Occipital lobe (tissue), 2 donors: Measurements from ENCODE around the gene PPM1F. TPM values are rescaled to one million over a fixed set of nuclear protein-coding genes. Genes with fewer than 3 reads are reported as not detected.

ENCODE experiments used
- DNase-seq: peaks from one replicate; lab custom pipeline; 2025; lab: John Stamatoyannopoulos, UW
- total RNA-seq: library from RNA; depleted of rRNA; stranded (reverse); fragments of >200 nt; gene quantifications from one replicate; pipeline ENCODE4 v1.2.3, GENCODE V29; 2014

The PPM1F gene
- total RNA-seq, 1 donor from 2014 or later, result 22.6 TPM

DNA sequence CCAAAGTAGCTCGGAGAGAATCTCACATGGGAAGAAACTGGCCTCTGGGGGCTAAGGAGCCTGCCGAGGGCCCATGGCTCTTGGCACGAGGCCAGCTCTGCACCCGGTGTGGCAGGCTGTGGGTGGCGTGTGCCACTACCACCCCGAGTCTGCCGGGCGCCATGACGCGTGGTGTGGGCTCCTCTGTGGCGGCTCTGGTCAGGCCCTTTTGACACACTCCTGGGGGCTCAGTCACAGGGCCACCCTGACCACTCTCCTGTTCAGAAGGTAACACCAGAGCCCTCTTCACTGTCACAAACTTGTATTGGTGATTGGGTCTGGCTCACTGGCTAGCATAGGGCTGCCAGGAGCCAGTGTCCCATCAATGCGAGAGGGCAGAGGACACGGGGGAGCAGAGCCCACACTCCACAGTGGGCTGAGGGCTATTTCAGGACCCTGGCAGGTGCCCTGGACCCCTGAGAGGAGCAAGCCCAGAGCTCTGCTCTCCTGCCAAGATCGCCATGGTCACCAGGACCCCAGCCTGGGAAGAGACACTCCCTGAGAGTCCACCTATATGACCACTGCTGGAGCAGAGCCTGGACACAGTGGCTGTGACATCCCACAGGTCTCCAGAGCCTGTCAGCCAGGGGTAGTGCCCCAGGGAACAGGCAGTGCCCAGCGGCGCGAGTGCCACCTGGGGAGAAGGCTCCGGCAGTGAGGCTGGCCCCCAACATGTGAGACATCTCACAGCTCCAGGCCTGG is 8.6 kb upstream of the PPM1F start:
- DNase-seq, result no peak

DNA sequence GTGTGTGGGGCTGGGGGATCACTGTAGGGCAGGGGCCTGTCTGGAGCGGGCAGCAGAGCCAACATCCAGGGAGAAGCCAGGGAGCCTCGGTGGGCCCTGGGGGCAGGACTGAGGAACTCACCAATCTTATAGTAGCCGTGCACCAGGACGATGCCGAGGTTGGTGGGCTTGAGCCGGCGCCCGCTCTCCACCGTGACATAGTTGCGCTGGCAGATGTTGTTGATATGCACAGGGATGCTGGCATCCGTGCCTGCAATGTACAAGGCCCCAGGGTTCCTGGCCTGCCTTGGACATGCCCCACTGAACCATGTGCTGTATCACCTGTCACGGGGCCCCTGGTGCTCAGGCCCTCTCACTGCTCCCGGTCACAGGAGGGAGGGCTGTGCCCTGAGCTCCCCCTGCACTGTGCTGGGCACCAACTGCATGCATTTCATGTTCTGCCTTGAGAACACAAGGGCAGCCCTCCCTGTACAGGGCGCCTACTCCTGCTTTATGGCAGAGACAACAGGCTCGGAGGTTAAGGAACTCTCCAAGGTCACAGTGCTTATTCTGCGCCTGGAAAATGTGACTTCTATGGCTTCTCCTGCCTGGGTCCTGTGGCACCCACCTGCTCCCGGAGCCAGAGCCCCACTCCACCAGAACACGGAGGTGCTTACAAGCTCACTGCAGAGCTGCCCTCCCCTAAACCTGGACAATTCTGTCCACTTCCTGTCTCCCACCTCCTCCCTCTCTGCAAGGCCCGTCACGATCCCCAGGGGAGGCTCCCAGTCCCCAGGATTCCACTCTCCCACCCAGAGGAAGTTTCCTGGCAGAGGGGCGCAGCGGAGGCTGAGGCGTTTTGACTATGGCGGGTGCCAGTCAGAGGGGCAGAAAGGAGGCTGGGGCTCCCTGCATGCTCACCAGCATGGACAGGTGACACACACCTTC is 7.8 kb upstream of the PPM1F start:
- no peak for DNase-seq

DNA sequence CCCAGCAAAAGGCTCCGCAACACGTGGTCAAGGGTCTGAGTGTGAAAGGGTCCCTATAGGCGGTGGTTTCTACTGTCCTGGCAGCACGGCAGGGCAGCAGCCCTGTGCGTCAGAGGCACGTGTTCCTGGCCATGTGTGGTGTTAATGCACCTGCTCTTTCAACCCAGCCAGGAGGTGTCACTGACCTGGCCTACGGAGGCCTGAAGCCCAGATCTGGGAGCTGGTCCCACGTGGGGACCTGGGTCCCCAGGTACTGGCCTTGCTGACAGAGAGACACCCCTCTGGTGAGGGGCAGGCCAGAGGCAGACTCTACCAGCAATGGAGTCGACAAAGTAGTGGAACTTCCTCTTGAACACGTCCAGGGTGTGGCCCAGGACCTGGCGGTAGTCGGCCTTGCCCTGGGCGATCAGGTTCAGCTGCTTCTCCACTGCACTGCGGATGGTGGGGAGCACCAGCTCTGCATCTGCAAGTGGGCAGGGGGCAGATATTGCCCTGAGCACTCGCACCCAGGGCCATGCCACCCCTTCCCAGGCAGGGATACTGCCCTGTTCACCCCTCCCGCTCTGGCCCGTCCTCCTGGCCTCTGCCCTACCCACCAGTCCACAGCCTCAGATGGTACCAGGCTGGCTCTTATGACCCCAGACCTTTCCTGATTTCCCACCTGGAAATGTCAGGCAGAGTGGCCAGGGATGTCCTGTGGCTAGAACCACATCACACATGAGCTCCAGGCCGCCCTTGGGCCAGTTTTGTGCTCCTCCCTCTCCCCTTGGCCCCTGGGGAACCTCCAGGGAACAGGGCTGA is 6.8 kb upstream of the PPM1F start:
- DNase-seq, result no peak

DNA sequence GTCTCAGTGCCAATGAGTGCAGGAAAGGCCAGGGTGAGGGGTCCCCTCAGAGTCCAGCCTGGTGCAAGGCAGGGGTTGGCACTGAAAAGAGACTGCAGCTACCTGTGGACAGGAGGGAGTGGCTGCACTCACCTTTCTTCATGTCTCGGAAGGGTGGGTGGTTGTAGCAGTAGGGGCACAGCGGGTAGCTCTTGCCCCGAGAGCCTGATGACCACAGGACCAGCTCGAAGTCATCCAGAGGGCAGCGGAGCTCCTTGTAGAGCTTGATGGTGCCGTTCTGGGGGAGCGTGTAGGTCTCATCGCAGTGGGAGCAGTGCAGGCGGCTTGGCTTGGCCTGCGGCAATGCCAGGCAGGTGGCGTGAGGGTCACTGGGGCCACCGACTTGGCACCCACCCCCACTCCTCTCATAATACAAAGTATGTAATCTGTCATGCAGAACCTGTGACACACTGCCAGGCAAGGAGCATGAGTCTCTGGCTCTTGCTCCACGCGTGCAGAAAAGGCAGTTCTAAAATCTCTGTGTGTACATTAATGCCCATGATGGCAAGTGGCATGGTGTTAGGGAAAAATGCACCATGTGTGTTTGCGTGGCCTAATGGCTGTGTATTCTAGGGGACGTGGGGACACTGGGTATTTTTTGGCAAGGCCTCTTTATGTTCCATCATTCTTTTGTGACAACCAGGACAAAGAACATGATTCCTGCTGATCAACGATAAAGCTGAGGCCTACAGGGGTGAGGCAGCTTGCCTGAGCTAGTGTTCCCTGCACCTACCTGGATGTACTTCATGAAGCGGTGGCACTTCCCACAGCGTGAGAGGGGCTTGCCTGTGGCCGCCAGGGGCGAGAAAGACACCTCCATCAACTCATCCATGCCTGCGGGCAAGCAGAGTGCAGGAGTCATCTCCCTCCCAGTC is 6.0 kb upstream of the PPM1F start:
- DNase-seq, result no peak

DNA sequence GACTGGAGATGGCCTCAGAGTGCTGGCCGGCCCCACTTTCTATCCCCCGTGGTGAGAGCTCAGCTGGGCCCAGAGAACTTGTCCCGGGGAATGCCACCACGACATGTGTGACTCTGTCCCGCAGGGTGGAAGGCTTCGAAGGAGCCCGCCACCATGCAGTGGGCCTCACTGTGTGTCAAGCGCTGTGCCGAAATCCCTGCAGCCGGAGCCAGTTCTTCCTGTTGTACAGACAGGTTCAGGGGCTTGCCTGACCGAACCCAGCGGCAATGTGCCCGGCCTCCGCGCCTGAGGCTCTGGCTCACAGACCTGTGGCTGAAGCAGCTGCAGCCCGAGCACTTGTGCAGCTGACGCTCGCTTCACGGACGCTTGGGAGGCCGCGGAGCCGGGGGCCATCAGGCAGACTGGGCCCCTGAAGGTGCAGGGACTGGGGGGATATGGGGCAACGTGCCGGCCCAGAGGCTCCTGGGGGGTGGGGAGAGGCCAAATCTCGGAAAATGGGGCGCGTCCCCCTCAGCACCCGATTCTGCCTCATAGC is 650 bp downstream of the PPM1F start:
- peak; percentile 27 for DNase-seq

DNA sequence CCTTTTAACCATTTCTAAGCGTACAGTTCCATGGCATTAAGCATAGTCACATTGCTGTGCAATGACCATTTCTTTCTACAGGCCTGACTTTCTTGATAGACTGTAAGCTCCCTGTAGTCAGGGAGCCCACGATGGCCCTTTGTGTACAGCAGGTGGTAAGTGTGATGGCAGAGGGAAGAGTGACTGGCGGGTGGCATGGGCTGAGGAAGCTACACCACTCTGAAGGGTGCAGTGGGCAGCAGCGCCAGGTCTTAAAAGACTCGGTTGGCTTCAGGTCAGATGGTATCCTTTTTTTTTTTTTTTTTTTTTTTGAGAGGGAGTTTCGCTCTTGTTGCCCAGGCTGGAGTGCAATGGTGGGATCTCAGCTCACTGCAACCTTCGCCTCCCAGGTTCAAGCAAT is 1.6 kb downstream of the PPM1F start:
- no peak for DNase-seq

DNA sequence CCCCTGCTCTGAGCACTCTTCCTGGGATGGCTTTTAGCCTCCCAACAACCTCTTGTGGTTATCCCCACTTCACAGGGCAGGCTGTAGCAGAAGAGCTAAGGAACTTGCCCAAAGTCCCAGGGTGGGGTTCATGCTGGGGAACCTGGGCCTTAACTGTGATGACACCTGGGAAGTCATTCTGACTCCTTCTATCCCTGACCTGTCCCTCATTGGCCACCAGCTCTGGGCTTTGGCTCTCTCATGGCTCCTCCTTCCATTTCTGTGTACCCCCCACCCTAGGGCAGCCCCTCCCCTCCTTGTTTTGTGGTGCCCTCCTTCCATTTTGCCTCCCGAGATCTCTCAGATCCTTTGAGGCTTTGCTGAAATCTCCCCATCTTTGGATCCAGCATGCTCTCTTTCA is 2.7 kb downstream of the PPM1F start:
- DNase-seq, result no peak

DNA sequence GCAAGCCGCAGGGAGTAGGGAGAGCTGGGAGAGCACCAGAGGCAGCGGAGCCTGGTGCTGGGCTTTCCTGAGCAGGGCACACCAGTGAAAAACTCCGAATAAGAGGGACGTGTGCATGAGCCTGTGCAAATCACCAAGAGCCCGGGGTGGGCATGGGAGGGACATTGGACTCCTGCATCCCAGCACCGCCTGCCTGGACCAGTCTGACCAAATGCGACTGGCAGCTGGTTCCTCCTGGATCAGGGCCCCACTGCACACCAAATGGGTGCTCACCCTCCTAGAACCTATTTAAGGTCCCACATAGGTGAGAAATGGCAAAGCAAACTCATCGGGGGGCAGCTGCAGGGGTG is 3.1 kb downstream of the PPM1F start:
- no peak for DNase-seq

DNA sequence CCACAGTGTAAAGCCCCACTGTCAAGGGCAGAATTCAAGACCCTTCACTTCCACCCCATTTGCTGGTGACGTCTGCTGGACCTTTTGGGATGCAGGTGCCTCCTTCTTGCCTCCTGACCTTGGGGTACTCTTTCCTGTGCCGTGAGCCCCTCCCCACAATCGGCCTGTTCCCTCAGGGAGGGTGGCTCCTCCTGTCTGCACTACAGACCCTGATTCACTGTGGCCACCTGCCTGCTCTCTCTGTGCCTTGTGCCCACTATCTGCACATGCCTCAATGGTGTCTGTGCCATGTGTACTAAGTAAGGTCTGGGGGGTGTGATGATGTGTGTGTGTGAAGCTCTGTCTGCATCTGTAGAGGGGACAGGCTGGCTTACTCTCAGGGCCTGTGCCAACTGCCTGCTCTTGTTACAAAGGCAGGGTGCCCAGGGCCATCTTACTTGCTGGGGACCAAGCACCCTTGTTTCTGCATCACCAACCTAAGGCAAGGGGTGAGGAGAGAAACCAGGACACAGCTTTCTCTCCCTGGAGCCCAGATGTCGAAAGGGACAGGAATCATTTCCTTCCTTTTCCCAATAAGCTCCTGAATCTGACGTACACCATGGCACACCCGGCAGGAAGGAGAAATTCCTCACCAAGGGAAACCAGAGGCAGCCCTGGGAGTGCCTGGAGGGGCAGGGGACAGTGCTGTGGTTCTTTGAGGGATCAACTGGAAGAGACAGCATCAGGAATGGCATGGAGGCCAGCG is 3.7 kb downstream of the PPM1F start:
- DNase-seq, result no peak

DNA sequence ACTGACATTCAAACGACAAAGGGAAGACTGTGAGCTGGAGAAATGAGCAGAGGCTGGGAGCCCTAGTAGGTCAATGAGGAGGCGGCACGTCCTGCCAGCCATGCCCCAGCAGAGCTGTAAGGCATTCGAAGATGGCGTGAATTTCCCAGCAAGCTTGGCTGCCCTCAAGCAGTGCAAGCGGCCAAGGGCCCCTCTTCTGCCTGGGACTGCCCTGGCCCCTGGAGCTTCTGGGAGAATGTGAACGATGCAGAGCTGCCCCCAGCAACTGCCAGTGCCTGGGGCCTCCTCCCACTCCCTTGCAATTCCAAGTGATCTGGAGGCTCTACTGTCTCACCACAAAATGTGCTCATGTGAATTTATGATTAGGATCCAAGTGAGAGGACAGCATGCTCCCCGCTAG is 4.3 kb downstream of the PPM1F start:
- DNase-seq, result no peak

DNA sequence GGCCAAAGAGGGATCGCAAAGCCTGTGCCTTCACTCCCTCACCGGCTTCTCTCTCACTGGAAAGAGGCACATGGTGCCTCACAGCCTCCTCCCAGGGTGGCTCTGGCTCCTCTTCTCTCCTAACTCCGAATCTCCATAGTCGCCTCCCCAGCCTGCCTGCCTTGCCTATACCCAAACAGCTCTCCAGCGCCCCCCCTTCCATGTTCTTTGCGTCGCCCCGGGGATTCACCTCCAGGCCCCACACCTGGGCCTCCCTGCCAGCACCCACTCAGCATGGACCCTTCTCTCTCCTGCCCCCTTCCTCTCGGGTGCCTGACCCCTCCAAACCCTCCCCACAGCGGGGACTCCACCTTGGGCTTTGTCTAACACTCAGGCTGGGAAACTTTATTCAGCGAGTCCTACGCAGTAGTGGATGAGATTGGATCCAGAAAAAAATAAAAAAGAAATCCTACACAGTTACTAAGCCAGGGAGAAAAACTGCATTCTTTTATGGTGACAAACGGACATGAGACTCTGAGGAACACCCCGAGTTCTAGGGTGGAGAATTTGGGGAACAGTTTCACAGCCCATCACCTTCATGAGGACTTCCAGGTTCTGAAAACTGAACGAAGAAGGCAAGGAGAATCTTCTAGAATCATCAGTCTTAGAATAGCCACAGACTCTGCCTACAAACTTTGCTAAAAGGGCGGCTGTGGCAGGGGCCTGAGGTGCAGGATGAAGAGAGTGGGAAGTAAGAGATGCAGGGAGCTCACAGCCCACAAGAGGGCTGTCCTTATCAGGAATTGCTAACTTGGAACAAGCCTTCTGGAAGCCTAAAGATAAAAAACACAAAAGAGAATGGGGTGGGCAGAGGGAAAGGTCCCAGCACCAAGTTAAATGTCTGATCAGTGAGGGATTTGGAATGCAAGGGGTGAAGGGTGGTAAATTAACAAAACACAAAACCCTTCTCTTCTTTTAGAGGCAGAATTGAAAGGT is 5.3 kb downstream of the PPM1F start:
- DNase-seq, result no peak

DNA sequence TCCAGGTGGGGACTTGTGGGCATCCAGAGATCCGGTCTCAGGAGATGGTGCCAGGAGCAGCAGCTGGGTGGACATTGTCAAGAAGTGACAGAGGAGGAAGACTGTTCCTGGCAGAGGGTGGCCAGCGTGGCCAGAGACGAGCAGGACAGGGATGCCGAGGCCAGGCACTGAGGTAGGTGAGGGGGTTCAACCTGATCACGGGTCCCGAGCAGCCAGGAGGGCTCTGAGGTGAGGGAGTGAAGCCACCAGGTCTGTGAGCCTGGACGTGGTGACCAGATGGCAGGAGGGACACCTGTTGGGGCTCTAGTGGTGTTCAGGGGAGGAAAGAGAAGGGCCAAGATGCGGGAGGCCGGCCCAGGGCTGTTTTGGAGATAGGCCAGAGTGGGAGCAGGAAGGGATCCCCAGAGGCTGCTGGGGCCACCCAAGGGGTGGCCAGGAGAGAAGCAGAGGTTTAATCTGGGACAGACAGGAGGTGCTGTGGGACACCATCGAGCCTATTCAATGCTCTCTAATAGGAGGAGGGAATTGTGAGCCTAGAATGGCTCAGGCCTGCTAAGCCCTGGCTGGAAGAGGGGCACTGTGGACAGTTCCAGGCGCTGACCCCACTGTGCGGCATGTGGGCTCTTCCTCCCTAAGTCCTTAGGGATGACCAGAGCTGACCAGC is 6.3 kb downstream of the PPM1F start:
- no peak for DNase-seq

DNA sequence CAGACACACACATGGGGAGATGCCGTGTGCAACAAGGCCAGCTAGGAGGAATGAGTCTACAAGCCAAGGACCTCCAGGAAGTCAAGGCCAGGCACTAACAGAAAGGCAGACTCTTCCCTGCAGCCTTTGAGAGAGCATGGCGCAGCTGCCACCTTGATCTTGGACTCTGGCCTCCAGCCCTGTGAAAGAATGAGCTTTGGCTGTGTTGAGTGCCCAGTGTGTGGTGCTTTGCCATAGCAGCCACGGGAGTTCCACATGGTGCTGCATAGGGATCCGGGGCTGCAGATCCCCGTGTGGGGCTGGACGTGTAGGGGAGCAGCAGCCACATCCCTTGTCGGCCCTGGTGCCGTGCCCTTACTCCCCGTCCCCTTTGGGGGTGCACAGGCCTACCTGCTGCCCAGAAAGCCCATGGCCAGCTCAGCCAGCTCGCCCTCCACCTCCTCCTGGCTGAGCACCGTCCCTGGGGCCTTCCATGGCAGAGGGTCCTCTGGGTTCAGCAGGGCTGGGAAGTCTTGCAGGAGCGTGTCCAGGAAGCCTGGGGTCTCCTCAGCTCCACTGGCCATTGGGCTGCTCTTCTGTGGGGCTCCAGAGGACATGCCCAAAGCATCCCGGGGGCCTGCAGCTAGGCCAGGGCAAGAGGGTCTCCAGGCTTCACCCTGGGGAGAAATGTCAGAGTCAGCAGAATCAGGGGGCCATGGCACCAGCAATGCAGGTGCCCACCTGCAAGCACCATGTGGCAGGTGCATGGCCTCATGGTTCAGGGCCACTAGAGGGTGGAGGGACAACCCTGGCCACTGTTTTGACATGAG is 7.0 kb downstream of the PPM1F start:
- no peak for DNase-seq

DNA sequence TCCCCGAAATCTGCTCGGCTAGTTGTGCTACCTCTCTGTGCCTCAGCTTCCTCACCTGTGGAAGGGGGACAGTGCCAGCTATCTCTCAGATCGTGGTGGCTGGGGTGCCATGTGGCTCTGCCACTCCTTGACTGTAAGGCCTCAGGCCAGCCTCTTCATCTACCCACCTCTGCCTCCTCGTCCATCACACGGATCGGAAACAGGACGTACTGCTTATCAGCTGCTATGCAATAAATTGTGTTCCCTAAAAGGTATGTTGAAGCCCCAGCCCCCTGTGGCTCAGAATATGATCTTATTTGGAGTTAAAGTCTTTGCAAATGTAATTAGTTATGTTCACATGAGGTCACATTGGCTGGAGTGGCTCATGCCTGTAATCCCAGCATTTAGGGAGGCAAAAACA is 7.8 kb downstream of the PPM1F start:
- no peak for DNase-seq

DNA sequence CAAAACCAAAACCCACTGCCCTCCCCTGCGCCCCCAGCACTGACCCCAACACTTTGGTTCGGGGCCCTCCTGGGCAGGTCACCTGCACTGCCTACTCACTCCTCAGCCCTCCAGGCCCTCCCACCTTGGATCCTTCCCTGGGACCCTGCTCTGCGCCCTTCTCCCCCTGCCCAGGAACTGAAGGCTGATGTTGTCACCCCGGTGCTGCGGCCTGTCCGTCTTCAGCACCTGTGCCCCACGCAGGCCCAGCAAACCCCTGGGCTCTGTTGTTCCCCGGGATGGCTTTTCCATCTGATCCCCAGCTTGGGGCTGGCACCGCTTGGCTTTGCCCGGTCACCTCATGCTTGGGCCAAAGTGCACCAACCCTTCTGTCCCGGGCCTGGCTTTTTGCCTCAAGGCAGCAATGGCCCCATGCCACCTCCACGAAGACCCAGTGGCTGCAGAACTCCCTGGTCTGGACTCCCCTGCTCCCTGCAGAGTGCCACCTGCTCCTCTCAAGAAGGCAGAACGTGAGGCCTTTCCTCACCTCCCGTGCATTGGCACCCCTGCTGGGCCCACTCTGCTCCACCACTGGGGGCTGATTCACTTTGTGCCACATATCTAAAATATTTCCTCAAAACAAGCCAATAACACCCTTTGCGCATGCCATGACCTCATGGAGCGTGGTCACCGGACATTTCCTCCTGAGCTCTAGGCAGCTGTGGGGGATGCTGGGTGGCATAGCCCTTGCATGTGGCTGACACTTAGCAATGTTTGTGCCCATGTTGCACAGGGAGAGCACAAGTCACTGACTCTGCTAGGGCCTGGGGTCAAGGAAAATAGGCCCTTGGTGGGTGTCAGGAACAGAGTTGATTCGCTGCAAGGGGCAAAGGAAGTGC is 8.8 kb downstream of the PPM1F start:
- no peak for DNase-seq
